HepG2 (cell line): ENCODE data around the gene INSR. TPM values are rescaled to one million over a fixed set of nuclear protein-coding genes. Genes with fewer than 3 reads are reported as not detected.

Source experiments
- ATAC-seq: fragments of 200-7000 bp; cut with Tn5 transposase; 3 replicates; pipeline ENCODE4 v1.9.1; 2020; ENCODE audit warnings: mild to moderate bottlenecking, moderate library complexity
- BruUV-seq: library from RNA; stranded (reverse); fragments of 400-500 nt; replicated peaks from 2 replicates; lab custom pipeline; 2021; lab: Mats Ljungman, UMichigan
- CTCF ChIA-PET: fragments of 300-600 bp; formaldehyde crosslinking; extraction: SDS; loops from one replicate; lab custom pipeline; 2021; ENCODE audit warnings: low total read pairs, inconsistent platforms, low intra/inter-chr PET ratio; lab: Yijun Ruan, JAX
- POLR2A ChIA-PET: fragments of 350-600 bp; sonication (Branson Sonifier 250); formaldehyde crosslinking; loops from one replicate; lab custom pipeline; 2020; ENCODE audit warnings: antibody characterized with exemption, inconsistent platforms; lab: Yijun Ruan, JAX
- DNase-seq: peaks from one replicate; pipeline ENCODE4 v3.0.0-alpha.2; 2015; ENCODE audit warnings: low spot score
- FAIRE-seq: peaks from 3 replicates; lab custom pipeline; 2011; peaks lifted over from hg19 to GRCh38; lab: Jason Lieb, UNC
- H2AFZ ChIP-seq: one replicate; pipeline ENCODE4 v1.6.1; 2011; ENCODE audit warnings: low read length, inconsistent platforms
- H3K27ac ChIP-seq: fragments of 300-600 bp; 3 replicates; pipeline ENCODE4 v1.8.0; 2011; ENCODE audit warnings: mixed run types, mild to moderate bottlenecking, mixed read lengths, low read length, inconsistent platforms; ENCODE audit not compliant: insufficient read depth; ENCODE audit errors: extremely low read length
- H3K27me3 ChIP-seq, 2 experiments: fragments of 200-600 bp in 1 of 2; 2 replicates in 1 of 2; 3 replicates in 1 of 2; pipeline versions ENCODE4 v1.6.0 to v1.8.0; 2011; ENCODE audit warnings: low read length in 2 of 2, mild to moderate bottlenecking in 2 of 2, moderate library complexity in 2 of 2, inconsistent platforms in 1 of 2; ENCODE audit not compliant: insufficient read depth in 2 of 2, control insufficient read depth in 1 of 2
- H3K36me3 ChIP-seq, 2 experiments: fragments of 200-600 bp in 1 of 2; replicated peaks in 1 of 2; 2 replicates in 1 of 2; 3 replicates in 1 of 2; pipeline versions ENCODE4 v1.5.1 to v1.8.0; 2011; ENCODE audit warnings: low read length in 2 of 2, inconsistent platforms in 1 of 2; ENCODE audit not compliant: insufficient read depth in 2 of 2, control insufficient read depth in 1 of 2
- H3K4me1 ChIP-seq: 2 replicates; pipeline ENCODE4 v1.5.1; 2012; ENCODE audit warnings: low read length, inconsistent platforms; ENCODE audit not compliant: insufficient read depth
- H3K4me2 ChIP-seq: 2 replicates; pipeline ENCODE4 v1.6.0; 2011; ENCODE audit warnings: low read depth, low read length, inconsistent platforms
- H3K4me3 ChIP-seq, 3 experiments: fragments of 200-600 bp in 1 of 3; sonication (generic), shearing (Covaris generic) in 1 of 3; replicated peaks in 1 of 3; 2 replicates each; pipeline ENCODE4 v1.5.1; 2011 to 2016; ENCODE audit warnings: low read length in 3 of 3, inconsistent platforms in 2 of 3, low read depth in 2 of 3, mild to moderate bottlenecking in 2 of 3, control low read depth in 1 of 3, mixed read lengths in 1 of 3; ENCODE audit not compliant: insufficient read depth in 1 of 3
- H3K79me2 ChIP-seq: one replicate; pipeline ENCODE4 v1.6.1; 2011; ENCODE audit warnings: low read length, inconsistent platforms; ENCODE audit not compliant: insufficient read depth
- H3K9ac ChIP-seq: 2 replicates; pipeline ENCODE4 v1.6.0; 2011; ENCODE audit warnings: mild to moderate bottlenecking, low read depth, low read length, inconsistent platforms; ENCODE audit not compliant: insufficient read depth
- H3K9me3 ChIP-seq: 2 replicates; pipeline ENCODE4 v1.5.1; 2012; ENCODE audit warnings: mild to moderate bottlenecking, low read length
- H4K20me1 ChIP-seq: 2 replicates; pipeline ENCODE4 v1.6.0; 2011; ENCODE audit warnings: inconsistent platforms, mild to moderate bottlenecking, low read length, moderate library complexity; ENCODE audit not compliant: insufficient read depth
- BRD4 ChIP-seq: sonication (generic); formaldehyde crosslinking; IDR thresholded peaks from 2 replicates; pipeline ENCODE4 v1.4.0; 2020; ENCODE audit warnings: missing genetic modification reagents
- FOSL2 ChIP-seq: sonication (generic); formaldehyde crosslinking; IDR thresholded peaks from 2 replicates; pipeline ENCODE4 v1.4.0; 2020; ENCODE audit warnings: missing genetic modification reagents
- FOXA1 ChIP-seq, 2 experiments: fragments of 450-650 bp in 1 of 2; sonication (generic) in 1 of 2; formaldehyde crosslinking in 1 of 2; IDR thresholded peaks; 2 replicates each; pipeline versions ENCODE4 v1.4.0 to v1.6.1; 2016 to 2020; ENCODE audit warnings: missing genetic modification reagents in 1 of 2
- HIVEP1 ChIP-seq: sonication (generic); formaldehyde crosslinking; IDR thresholded peaks from 2 replicates; pipeline ENCODE4 v1.4.0; 2020; ENCODE audit warnings: mild to moderate bottlenecking, missing genetic modification reagents
- HOXA3 ChIP-seq: sonication (generic); formaldehyde crosslinking; IDR thresholded peaks from 2 replicates; pipeline ENCODE4 v1.5.0; 2020; ENCODE audit warnings: missing genetic modification reagents
- MATR3 ChIP-seq: sonication (generic); formaldehyde crosslinking; IDR thresholded peaks from 2 replicates; pipeline ENCODE4 v1.4.0; 2020; ENCODE audit warnings: missing genetic modification reagents
- PLRG1 ChIP-seq: fragments of 450-650 bp; conservative IDR thresholded peaks from 2 replicates; pipeline ENCODE4 v1.6.1; 2016
- POGZ ChIP-seq: sonication (generic); formaldehyde crosslinking; IDR thresholded peaks from 2 replicates; pipeline ENCODE4 v1.4.0; 2020; ENCODE audit warnings: mild to moderate bottlenecking, missing genetic modification reagents
- RAD21 ChIP-seq: fragments of 450-650 bp; formaldehyde crosslinking; IDR thresholded peaks from 2 replicates; pipeline ENCODE4 v1.5.0; 2020; ENCODE audit warnings: mild to moderate bottlenecking
- SIN3A ChIP-seq: IDR thresholded peaks from 2 replicates; pipeline ENCODE4 v1.6.1; 2011; ENCODE audit warnings: low read depth, mild to moderate bottlenecking, control low read depth, low read length, borderline replicate concordance
- SOX13 ChIP-seq, 3 experiments: fragments of 450-650 bp in 1 of 3; sonication (generic) in 1 of 3; formaldehyde crosslinking in 1 of 3; IDR thresholded peaks in 2 of 3; conservative IDR thresholded peaks in 1 of 3; 2 replicates each; pipeline versions ENCODE4 v1.5.0 to v1.6.1; 2016 to 2020; ENCODE audit warnings: antibody characterized with exemption in 1 of 3, mild to moderate bottlenecking in 1 of 3, missing compliant biosample characterization in 1 of 3, missing genetic modification reagents in 1 of 3, moderate library complexity in 1 of 3
- ZKSCAN1 ChIP-seq: fragments of 150-350 bp; IDR thresholded peaks from 2 replicates; pipeline ENCODE4 v1.6.1; 2014; ENCODE audit warnings: low read length
- ZNF563 ChIP-seq: sonication (generic); formaldehyde crosslinking; IDR thresholded peaks from 2 replicates; pipeline ENCODE4 v1.8.0; 2022; ENCODE audit warnings: mild to moderate bottlenecking, moderate library complexity, missing genetic modification reagents
- ZNF609 ChIP-seq: sonication (generic); formaldehyde crosslinking; IDR thresholded peaks from 2 replicates; pipeline ENCODE4 v1.4.0; 2020; ENCODE audit warnings: mild to moderate bottlenecking, missing genetic modification reagents, borderline replicate concordance
- WGBS: methylation state at CpG from one replicate; pipeline ENCODE4 v1.1.6; 2017; ENCODE audit warnings: low lambda C conversion rate; 5-methylcytosine and 5-hydroxymethylcytosine counted together
- in situ Hi-C: cut with HindIII; loops from 2 replicates; pipeline ENCODE4 v1.10.0; 2017; ENCODE audit warnings: low pct_unique_long_range_greater_than_20kb; ENCODE audit not compliant: extremely low pct_ligation_motif_present
- intact Hi-C: fragments of 100-400 bp; cut with micrococcal nuclease; formaldehyde crosslinking; loops from one replicate; pipeline ENCODE4 v1.10.0; 2022; ENCODE audit not compliant: unreplicated experiment
- polyA plus RNA-seq, 8 experiments: library from polyadenylated mRNA; depleted of rRNA in 3 of 8; stranded (reverse) in 7 of 8; unstranded in 1 of 8; fragments of >200 nt; fragmentation: Illumina TruSeq in 4 of 8; extraction: Trizol in 4 of 8; gene quantifications; 2 replicates each; pipeline versions ENCODE4 v1.2.1 to v1.2.3, GENCODE V29; 2011 to 2016; ENCODE audit warnings: low read depth in 4 of 8, missing spikeins in 1 of 8, mixed read lengths in 1 of 8; ENCODE audit not compliant: insufficient read depth in 1 of 8
- total RNA-seq, 5 experiments: library from RNA; depleted of rRNA; stranded (reverse); fragments of >200 nt; fragmentation: Illumina TruSeq; extraction: Trizol; gene quantifications; 2 replicates each; pipeline ENCODE4 v1.2.3, GENCODE V29; 2016; ENCODE audit warnings: low read depth in 1 of 5
- TF ChIP-seq, protein P1 (sequence below): sonication (generic); formaldehyde crosslinking; IDR thresholded peaks from 2 replicates; pipeline ENCODE4 v1.4.0; 2020; ENCODE audit warnings: missing genetic modification reagents

Gene INSR
- total and polyA plus RNA-seq, 2 of the 13 experiments (the other 11 are each of a cell fraction or from before 2014, with no cell fraction given) = 24.2 to 29.8 TPM

DNA sequence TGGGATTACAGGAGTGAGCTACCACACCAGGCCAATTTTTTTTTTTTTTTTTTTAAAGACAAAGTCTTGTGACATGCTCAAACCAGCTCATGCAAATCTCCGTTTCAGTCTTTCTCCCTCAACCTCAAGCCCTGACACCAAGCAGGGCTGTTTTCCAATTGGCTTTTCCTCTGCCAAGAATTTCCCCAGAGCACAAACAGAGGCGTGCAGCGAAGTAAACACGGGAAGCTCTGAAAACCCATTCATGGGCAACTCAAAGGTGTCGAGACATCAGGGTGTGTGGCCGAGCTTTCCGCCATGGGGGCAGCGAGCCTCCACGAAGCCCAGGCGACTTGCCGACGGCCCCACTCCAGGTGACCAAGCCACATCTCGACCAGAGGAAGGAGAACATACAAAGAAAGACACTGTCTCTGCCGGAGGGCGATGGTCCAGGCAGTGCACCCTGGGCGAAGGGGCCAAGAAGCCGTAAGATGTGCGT, 70.0 kb downstream of the INSR start:
- H4K20me1 ChIP-seq = peaks cover 38% of the 10 kb centered on the region; the same call in 1 of the 2 replicates
- no peak overlapping the region for H3K4me3 ChIP-seq
- H3K27me3 ChIP-seq = no peaks in the 10 kb centered on the region
- FAIRE-seq (no peak), DNase-seq (peak; percentile 67), ATAC-seq (peak; percentile 81)
- no peak overlapping the region for H3K9ac ChIP-seq
- peaks cover 55% of the 10 kb centered on the region for H3K79me2 ChIP-seq
- no peaks in the 10 kb centered on the region for H3K9me3 ChIP-seq
- no TSS peak for BruUV-seq
- ChIA-PET POLR2A (interaction anchor here (0.7 to 1.3 kb wide), 5 partner anchors 11 to 70 kb away, joined by 3 to 4 read pairs (median 4); partner anchors contain the start of gene INSR), CTCF (no interaction called here)
- in situ Hi-C loops (no loop called here), intact Hi-C loops (no loop called here)
- 74% methylated on average over 13 of the region's 18 CpGs for WGBS
- H3K4me2 ChIP-seq = peak overlapping the region; percentile 21
- peaks cover 56% of the 10 kb centered on the region for H3K4me1 ChIP-seq
- no peak overlapping the region for H2AFZ ChIP-seq
- H3K27ac ChIP-seq = peak overlapping the region; percentile 38
- no peaks in the 10 kb centered on the region; a peak in 1 of 5 replicates for H3K36me3 ChIP-seq
- TF ChIP-seq ZNF563 = 0 out of 2 replicates have a peak, but pooled peaks have one; percentile 34
- TF ChIP-seq, protein P1, sequence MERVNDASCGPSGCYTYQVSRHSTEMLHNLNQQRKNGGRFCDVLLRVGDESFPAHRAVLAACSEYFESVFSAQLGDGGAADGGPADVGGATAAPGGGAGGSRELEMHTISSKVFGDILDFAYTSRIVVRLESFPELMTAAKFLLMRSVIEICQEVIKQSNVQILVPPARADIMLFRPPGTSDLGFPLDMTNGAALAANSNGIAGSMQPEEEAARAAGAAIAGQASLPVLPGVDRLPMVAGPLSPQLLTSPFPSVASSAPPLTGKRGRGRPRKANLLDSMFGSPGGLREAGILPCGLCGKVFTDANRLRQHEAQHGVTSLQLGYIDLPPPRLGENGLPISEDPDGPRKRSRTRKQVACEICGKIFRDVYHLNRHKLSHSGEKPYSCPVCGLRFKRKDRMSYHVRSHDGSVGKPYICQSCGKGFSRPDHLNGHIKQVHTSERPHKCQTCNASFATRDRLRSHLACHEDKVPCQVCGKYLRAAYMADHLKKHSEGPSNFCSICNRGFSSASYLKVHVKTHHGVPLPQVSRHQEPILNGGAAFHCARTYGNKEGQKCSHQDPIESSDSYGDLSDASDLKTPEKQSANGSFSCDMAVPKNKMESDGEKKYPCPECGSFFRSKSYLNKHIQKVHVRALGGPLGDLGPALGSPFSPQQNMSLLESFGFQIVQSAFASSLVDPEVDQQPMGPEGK (CRISPR knock-in tag) = no peak
- TF ChIP-seq HIVEP1 (CRISPR knock-in tag) = no peak
- no peak for TF ChIP-seq MATR3 (CRISPR knock-in tag)
- TF ChIP-seq POGZ = no peak
- TF ChIP-seq PLRG1 = no peak
- TF ChIP-seq BRD4 (CRISPR knock-in tag) = no peak
- TF ChIP-seq RAD21 = no peak
- no peak for TF ChIP-seq SOX13 (IDR thresholded peaks at IDR 0.05)
- peak in 1 of 2 experiments; percentile 44; a peak in 2 of 4 replicates for TF ChIP-seq SOX13 (CRISPR knock-in tag; conservative IDR thresholded peaks at IDR 0.05 in 1 of 2, IDR thresholded peaks at IDR 0.05 in 1 of 2)
- peak; percentile 16; the same call in 1 of the 2 replicates for TF ChIP-seq FOSL2 (CRISPR knock-in tag)
- no peak for TF ChIP-seq ZNF609 (CRISPR knock-in tag)
- TF ChIP-seq SIN3A = no peak
- no peak for TF ChIP-seq ZKSCAN1
- TF ChIP-seq FOXA1 (IDR thresholded peaks at IDR 0.05) = no peak
- peak; percentile 79 for TF ChIP-seq FOXA1 (CRISPR knock-in tag; IDR thresholded peaks at IDR 0.05)
- TF ChIP-seq HOXA3 (CRISPR knock-in tag) = peak; percentile 54; the same call in 1 of the 2 replicates
